ENCODE results near the gene BRD3.
"Not testable (repeated sequence)": the region's sequence is repeated elsewhere in the genome, so short reads cannot be mapped to it uniquely, and the experiment has no call there.

Gene BRD3

DNA sequence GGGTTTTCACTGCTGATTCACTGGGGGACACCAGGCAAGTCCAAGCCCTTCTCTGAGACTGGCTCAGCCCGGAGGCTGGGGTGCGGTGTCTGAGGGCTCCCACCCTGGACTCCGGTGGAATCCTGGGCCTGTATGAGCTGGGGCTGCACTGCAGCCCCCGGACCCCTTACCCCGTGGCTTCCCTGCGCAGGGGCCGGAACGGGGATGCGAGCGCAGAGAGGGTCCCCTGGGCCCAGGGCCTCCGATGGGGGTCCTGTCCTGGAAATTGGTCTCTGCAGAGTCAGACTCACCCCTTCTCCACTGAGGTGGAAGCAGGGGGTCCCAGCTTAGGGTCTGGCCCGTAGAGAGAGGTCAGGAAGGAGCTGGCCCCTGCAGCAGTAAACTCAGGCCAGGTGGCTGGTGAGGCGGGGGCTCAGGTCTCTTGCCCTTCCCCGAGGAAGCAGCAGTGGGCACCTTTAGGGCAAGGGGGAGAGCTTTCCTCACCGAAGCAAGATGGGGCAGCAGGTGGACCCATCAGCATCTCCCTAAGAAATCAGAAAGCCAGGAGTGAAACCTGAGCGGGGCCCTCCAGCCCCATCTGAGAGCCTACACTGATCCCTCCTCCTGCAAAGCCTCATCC is 74.1 kb downstream of the BRD3 start:
- no peak for DNase-seq (ENCODE audit: low read depth)

DNA sequence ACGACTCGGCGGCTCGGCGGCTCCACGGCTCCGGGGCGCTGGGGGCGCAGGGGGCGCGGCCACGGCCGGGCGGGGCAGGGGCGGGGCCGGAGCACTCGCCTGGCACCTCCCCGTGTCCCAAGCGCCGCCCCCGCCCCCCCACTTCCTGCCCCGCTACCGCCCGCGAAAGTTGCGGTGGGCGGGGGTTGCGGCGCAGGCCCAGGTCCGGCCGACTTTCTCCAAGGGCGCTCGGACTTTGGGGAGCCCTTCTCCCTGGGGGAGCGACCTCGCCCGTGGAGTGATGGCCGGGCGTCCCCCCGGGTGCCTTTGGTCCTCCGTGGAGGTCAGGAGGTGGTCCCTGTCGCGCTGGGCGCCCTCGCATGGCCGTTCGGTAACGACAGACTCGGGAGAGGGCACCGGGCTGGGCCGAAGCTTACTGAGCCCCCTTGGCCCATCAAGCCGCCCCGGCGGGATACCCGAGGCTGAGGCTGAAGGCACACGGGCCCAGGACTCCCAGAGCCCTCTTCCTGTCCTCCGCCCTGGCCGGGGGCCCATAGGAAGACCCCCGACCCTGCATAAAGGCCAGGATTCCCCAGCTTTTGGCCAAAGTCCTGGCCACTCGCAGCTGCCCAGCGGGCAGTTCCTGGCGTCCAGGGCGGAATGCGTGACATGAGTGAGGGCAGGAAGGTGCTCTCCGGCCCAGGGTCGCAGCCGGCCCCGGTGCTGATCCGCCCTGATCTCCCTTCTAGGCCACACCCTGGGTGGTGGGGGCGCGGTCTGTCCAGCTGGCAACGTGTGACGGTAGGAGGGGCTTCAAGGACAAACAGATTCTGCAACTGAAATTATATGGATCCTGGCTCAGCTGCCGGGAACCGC is 74.8 kb downstream of the BRD3 start:
- peak; percentile 89 for DNase-seq (ENCODE audit: low read depth)

DNA sequence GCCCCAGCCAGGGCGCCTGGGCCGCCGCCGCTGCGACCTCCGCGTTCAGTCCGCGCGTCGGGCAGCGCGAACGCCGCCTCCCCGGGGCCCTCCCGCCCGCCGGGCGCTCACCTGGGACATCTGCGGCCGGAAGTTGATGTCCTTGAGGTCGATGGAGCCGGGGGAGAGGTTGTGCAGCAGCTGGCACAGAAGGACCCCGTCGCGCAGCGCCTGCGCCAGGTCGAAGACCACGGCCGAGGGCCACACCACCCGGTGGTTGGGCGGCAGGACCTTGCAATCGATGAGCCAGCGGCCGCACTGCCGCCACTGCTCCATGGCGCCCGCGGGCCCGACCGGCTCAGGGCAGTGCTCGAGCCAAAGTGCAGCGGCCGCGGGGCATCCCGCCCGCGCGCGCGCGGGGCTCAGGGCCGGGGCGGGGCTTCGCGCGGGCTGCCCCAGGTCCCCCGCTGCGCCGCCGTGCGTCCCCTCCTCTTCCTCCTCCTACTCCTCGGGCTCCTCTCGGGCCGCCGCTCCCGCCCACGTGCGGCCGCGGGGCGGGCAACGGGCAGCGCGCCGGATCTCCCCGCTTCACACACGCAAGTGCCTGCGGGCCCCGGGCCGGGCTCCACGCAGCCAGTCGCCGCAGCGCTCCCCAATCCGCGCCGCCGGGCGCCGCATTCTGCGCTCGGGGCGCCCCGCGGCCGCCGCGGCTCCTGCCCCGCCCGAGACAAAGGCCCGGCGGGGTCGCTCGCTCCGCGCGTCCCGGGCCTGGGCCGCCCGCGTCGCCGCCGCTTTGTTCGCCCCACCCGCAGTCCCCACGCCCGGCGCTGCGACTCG is 75.7 kb downstream of the BRD3 start, which contains the start of gene VAV2:
Gene VAV2 (minus strand): TSS at position 361 of the 816 bp plus-strand sequence. CDS start 46 bp downstream, at position 315.
- peak; percentile 28 for DNase-seq (ENCODE audit: low read depth)

DNA sequence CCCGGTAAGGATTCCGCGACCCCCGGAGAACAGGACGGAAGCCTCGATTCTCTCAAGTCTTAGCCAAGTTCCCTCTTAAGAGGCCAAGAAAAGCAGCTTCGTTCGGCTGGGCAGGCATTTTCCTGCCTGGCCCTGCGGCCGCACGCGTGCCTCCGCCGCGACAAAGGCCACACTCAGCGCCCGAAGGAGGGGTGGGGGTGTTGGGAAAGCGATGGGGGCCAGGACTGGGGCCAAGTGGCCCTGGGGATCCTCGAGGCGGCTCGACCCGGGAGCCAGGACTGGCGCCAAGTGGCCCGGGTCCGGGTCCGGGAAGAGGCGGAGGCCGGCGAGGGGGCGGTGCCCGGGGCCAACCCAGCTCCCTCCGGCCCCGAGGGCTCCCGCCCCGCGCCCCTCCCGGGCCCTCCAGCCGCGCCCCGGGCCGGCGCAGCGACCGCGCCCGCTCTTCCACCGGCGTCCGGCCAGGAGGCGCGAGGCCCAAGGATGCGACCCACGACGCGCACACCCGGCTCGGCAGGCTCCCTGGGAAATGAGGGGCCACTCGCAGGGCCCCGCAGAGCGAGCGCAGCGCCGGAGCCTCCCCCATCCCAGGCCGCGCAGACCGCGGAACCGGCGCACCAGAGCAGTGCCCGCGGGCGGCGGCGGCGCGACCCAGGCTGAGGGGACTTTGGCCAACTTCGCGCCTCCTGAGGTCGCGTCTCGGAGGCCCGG is 76.5 kb downstream of the BRD3 start:
- no peak for DNase-seq (ENCODE audit: low read depth)

DNA sequence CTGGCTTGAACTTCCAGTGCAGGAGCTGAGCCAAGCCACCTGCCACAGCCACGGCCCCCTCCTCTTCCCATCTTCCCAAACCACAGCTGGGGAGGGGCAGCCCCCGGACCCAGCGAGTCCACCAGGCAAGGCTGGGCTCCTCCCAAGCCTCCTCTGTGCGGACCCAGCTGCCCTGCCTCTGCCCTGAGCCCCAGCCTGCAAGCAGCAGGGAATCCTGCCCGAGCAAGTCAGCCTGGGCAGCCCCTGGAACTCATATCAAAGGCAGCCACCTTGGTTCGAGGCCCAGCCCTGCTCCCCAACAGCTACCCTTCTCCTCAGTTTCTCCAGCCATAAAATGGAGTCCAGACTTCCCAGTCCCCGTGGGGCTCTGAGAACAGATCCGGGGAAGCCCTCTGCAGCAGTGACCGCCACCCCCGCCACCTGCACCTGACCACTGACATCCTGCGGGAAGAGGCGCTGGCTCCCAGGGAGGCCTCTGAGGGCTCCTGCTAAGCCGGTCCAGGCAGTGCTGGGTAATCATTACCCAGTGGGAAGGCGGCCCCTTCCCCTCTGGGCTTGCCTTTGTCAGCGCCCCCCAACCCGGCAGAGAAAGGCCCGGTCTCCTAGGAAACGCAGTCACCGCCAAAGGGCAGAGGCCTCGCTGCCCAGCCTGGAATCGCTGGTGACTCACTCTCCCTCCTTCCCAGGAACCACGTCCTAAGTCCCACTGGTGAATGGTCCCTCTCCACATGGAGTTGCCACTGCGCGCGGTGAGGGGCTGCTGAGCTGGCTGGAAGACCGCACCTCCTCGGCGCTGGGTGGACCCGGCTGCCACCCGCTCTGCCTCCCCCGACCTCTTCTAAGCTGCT is 77.2 kb downstream of the BRD3 start:
- peak; percentile 68 for DNase-seq (ENCODE audit: low read depth)

DNA sequence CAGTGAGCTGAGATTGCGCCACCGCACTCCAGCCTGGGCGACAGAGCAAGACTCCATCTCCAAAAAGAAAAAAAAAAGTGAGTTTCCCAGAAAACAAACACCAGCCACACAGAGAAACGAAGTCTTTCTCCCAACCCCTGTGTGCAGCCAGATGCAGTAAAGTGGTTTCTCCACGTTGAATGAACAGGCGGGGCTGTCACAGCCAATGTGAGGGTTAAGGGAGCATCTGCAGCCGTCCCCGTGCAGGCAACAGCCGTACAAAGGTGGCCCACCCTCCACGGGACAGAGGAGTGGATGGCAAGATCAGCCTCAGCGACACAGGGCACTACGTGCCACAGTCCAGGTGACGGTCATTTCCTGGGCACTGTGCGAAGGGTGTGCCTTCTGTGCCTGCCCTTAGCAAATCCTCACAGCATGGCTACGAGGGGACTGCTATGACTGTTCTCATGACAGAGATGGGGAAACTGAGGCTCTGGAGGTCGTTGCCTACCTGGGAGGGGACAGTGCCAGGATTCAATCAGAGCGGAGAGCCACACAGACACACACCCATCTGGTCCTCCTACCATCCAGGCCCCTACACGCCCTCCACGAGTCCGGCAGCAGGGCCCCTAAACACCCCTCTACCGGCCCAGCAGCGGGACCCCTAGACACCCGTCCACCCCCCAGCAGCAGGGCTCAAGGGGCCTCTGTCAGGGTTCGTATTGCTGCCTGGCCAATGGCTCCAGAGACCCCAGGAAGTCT is 78.0 kb downstream of the BRD3 start:
- DNase-seq (ENCODE audit: low read depth): no peak

DNA sequence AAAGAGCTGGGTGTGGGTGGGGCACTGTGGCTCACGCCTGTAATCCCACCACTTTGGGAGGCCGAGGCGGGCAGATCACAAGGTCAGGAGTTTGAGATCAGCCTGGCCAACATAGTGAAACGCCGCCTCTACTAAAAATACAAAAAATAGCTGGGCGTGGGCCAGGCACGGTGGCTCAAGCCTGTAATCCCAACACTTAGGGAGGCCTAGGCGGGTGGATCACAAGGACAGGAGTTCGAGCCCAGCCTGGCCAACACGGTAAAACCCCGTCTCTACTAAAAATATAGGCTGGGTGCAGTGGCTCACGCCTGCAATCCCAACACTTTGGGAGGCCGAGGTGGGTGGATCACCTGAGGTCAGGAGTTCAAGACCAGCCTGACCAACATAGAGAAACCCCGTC is 79.1 kb downstream of the BRD3 start:
- not testable (repeated sequence) for DNase-seq (ENCODE audit: low read depth)

DNA sequence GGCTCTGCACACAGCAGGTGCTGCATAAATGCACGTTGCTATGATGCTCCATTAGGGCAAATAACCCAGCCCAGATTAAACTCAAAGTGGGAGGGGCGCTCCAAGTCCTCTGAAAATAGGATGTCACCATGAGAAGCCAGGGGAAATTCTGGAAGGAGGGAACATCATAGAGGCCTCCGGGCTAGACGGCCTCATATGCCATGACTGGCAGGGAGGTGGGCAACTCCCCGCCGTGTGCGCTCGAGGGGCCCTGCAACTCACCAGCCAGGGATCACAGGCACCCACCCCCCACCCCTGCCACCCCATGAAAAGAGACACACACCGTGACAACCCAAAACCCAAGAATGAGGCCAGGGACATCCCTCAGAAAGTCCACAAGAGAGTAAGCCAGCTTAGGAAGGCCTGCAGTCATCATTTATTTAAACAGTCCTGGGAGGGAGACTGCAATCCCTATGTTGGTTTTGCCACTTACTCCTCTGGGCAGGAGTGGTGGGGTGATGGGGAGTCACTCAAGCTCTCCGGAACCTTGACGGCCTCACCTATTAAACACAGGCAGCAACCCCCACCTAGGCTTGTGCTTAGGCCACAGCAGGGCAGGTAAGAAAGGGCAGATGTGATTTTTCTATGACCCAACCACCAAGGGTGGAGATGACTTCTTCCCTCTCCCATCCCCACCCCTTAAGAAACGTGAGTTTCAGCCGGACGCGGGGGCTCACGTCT is 79.7 kb downstream of the BRD3 start:
- DNase-seq (ENCODE audit: low read depth): no peak

DNA sequence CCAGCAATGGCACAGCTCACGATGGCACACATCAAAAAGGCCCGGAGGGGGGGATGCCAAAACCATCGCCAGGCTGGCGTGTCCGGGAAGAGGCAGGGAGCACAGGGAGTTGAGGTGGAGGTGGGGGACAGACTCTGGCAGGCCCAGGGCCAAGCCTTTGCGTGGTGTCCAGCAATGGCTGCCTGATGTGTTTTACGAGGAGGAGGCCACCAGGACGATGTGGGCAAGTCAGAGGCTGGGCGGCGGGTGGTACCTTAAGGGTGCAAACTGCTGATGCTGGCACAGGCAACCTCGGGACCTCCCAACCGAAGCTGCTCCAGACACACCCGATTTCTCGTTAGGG is 80.4 kb downstream of the BRD3 start:
- no peak for DNase-seq (ENCODE audit: low read depth)

DNA sequence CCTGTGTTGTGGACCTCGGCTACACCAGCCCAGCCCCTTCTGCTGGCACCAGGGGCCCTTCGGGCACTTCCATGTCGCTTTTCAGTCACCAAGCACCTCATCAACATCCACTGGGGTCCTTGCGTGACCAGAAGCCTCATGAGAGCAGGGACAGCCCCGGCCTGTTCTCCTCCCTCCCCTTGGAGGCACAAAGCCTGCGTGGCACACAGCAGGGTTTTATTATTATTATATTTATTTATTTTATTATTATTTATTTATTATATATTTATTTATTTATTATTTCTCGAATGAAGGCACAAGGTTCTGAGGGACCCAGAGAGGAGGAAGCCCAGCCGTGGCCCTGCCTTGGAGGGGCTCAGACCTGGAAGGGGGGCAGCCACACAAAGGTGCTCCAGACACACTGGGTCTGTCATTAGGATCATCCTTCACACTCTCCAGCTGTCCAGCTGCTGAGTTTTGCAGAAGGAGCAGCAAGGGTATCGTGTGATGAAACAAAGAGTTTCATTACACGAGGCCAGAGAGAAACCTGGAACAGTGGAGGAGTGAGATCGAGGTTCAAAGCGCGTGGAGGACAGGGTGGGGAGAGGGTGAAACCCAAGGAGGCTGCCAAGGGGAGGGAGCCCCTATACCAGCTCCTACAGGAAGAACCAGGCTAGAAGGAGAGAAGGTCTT is 80.9 kb downstream of the BRD3 start:
- no peak for DNase-seq (ENCODE audit: low read depth)

DNA sequence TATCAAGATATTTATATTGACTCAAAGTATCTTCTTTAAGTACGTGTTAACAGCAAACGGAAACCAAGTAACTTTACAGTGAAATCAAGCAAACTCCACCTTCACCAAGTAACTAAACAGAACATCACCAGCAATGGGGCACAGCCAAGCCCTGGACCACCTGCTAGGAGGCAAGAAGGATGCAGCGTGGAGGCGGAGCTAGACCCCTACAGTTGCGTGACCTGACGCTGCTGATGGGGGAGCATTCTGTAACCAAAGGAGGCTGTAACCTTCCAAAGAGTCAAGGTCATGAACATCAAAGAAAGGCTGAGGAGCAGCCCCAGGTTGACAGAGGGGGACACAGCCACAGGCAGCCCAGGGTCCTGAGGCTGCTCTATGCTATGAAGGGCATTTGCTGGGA is 81.8 kb downstream of the BRD3 start:
- DNase-seq (ENCODE audit: low read depth): no peak

DNA sequence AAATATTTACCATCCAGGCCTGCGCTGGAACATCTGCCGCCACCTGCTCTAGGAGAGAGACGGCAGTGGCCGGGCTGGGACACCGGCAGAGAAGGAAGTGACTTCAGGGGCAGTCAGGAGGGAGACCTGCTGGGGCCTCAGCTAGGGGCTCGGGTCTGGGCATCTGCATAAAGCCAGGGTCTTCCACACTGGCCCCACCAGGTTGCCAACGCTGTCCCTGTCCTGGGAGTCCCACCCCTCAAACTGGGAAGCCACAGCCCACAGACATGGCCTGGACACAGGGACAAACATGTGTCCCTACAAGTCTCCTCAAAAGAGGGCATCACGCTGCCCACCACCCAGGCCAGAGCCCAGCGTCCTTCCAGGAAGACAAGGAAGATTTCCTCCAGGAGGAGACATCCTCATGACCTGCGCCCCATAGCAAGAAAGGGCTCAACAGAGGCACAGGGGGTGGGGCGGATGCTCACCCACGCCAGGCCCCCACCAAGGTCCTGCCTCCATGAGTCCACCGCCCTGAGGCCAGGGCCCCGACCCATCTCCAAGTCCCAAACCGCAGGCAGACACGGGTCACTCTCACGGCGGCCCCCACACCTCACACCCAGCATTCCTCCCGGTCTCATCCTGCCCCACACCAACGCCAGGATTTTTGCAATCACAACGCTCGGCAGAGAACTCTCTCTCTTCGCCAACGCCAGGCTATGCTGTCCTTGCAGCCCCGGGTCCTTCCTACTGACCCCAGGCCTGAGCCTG is 84.7 kb downstream of the BRD3 start:
- DNase-seq (ENCODE audit: low read depth): no peak

DNA sequence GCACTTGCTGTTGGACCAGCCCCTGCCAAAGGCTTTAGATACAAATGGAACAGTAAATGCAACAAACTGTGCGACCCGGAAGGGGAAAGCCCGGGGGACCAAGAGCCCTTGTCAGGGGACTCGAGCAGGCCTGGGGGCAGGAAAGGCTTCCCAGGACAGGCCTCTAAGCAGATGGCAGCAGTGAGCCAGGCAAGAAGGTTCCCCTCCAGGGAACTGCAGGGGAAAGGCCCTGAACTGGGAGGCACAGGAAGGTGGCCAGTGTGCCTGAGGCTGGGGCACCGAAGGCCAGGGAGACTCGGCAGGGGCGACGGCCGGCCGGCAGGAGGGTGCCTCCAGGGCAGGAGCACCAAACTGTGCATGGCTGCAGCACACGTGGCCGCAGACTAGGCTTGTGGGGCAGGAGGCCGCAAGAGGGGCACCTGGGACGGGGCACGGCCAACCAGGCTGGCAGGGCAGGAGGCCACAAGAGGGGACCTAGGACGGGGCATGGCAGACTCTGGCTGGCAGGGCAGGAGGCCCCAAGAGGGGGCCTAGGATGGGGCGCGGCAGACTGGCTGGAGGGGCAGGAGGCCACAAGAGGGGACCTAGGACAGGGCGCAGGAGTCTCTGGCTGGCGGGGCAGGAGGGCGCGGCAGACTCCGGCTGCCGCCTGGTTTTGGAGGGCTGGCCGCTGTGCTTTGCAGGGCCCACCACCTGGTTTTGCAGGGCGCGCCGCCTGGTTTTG is 85.7 kb downstream of the BRD3 start:
- no peak for DNase-seq (ENCODE audit: low read depth)

DNA sequence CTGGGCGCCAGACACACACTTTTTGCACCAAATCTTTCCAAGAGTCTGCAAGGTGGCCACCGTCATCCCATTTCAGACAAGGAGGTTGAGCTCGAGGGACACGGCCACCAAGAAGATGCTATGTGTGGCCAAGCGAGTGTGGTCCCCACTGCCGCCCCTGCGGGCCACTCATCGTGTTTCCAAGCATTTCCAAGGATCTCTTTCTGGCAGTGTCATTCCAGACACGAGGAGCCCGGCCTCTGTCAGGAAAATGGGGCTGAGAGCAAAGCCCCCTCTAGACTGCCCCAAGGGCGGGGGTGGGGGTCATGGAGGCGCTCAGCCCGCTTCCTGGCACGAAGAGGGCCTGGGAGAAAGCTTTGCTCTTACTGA is 86.3 kb downstream of the BRD3 start:
- DNase-seq (ENCODE audit: low read depth): no peak

DNA sequence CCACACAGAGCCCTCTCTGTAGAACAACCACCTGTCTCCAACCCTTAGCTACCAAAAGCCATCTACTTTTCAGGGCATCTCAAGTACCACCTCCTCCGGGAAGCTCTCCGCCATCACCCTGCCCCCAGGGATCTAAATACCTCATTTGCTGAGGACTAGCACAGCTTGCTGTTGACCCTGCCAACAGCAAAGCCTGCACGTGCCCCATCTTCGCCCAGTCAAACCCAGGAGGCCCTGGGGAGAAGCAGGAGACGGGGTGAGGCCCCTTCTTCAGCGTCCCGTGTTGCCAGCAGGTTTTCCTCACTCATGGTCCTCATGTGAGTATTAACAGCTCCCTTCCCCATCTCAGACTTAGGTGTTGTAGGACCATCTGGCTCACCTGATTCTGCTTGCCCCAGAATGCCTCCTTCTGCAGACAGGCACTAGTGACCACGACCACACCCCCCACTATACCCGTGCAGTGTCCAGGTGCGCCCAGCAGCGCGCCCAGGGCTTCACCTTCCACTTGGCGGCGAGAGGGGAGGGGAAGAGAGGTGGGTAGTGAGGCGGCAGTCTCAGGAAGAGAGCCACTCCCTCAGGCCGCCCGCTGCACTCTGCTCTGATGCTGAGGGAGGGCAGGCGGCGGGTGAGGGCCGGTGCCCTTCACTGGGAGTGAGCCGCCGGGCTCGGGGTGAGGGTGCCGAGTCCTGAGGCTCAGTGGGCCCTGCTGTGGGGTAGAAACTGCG is 86.8 kb downstream of the BRD3 start:
- DNase-seq (ENCODE audit: low read depth): no peak

Data from stromal cell of bone marrow (primary cell).